Stimulated activated CD4-positive, alpha-beta T cell treated with anti-CD3 and anti-CD28 coated beads, Interleukin-2, amount 100 ng/mL, for 24 hours (primary cell): ENCODE measurements around the gene PAPPA2.
"Not testable (repeated sequence)": the region's sequence is repeated elsewhere in the genome, so short reads cannot be mapped to it uniquely, and the experiment has no call there.

Experiments
- DNase-seq, 2 donors: peaks; one replicate each; pipeline ENCODE4 v3.0.0-alpha.2; 2020

PAPPA2 gene

GRCh38 chr1:176694713-176695112 lies 231.7 kb downstream of the PAPPA2 start:
- no peak for DNase-seq

DNA sequence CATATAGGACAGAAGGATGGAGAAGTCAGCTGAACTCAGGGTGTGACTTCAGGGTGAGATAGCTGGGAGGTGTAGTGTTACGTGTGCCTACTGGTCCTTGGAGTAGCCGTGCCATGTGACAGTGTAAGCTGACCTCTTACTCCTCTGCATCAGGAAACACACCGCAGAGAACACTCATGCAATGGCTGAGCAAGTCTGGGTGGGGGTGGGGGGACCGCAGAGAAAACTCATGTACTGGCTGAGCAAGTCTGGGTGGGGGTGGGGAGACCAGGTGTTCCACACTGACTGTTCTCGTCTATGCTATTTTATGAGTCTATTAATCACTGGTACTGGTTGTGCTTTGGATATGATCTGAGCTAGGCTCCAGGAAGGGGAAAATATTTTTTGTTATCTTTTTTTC lies 233.1 kb downstream of the PAPPA2 start:
- no peak for DNase-seq

DNA sequence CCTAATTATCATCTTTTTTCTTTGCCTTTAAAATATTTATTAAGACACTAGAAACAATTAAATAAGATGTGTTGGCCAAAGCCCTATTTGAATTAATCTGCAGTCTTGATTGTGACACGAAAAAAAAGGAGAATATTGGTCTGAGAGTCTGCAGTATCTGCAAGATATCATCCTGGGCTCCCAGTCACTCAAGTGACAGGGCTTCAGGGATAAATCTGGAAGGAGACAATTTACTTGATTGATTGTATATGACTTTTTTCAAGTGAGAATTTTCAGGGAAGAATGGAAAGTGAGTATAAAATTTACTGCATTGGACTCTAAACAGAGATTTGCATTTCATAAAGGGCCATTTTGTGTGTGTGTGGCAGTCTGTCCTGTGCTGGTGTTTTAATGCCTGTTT lies 233.7 kb downstream of the PAPPA2 start:
- DNase-seq = no peak

DNA sequence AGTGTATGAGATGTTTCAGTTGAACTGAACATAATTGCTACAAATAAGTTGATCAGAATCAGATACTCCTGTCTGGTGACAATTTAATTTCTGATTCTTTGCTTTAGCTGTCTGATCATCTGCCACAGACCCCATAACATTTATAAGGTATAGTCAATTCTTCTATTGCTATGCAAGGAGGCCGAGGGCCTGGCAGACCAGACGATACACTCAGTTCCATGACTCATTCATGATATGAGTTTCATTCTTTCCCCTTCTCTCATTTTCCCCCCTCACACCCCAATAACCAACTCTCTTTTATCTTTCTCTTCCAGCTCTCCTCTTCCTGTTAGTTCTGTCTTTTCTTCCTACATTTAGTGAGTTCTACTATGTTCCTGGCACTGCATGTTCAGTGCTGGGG lies 236.8 kb downstream of the PAPPA2 start:
- DNase-seq = no peak

DNA sequence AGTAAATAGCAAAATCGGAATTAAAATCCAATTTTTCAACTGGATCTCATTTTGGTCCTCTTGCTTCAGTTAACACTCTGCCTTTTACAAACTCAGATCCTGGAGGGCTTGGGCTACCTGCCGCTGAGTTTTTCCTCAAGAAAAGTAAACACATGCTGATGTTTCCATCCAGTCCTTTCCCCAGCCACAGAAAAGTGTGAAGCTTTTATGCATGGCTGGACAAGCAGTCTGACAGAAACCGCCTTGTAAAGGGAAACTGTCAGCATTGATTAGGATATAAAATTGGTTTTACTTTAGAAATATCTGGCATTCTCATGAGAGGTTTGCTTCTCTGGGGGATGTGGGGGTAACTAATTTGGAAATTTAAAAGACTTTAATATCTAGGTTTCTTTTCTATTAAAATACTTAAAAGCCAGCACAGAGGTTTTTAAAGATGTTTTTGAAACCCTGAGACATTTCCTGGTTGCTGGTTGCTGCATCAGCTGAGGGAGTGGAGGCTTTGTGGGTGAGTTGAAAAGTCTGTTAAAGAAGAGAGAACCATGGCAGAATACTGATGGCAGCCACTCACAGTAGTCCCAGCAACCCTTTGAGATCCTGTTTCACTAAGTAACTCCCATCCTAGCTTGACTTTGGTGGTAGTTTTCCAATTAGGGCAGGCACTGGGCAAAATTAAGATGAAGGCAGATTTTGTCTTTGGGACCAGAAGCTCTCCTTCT lies 238.3 kb downstream of the PAPPA2 start:
- DNase-seq = no peak

GRCh38 chr1:176702901-176703300 lies 239.9 kb downstream of the PAPPA2 start:
- DNase-seq = no peak

GRCh38 chr1:176705585-176705984 lies 242.6 kb downstream of the PAPPA2 start:
- no peak for DNase-seq

DNA sequence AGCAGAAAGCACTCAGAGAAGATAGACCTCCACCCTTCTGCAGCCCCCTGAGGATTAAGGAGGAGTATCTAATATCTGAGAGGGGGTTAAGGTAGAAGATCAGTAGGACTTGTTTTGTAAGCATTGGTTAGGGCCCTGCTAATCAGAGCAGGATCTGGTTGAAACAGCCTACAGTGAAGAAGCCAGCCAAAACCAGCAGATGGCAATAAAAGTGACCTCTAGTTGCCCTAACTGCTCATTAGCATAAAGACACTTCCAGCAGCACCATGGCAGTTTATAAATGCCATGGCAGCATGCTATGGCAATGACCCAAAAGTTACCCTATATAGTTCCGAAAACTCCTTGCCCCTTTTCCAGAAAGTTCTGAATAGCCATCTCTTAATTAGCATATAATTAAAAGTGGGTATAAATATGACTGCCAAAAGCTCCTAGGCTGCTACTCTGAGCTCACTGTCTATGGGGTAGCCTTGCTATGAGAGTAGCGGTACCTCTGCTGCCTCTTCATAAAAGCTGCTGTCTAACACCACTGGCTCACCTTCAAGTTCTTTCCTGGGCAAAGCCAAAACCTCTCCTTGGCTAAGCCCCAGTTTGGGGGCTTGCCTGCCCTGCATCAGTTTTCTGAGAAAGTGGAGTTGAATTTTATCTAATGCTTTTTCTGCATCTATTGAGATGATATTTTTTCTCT lies 254.2 kb downstream of the PAPPA2 start:
- DNase-seq = no peak

DNA sequence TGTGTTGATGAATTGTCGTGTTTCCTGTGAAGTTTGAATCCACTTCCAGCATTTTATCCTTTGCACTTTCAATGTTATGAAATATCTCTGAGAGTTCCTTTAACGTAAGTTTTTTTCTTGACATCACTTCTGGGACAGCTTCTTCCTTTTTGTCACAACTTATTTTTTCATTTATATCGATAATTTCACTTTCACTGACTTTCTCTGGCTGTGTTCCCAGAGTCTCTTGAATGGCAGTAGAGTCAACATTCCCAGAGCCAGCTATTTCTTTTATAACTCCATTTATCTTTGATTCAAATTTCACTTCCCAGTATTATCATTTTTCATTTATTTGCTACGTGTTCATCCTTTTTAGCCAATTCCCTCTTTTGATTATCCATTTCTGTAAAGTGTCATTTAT lies 256.5 kb downstream of the PAPPA2 start:
- no peak for DNase-seq

DNA sequence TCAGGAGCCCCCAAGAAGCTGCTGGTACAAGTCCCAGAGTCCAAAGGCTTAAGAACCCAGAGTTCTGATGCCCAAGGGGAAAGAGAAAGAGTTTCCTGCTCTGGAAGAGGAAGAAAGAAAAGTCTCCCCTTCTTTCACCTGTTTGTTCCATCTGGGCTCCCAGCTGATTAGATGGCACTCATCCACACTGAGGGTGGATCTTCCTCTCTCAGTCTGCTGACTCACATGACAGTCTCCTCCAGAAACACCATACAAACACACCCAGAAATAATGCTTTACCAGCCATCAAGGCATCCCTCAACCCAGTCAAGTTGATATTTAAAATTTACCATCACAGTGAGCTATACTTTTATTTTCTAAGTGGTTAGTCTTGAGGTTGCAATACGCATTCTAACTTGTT lies 257.9 kb downstream of the PAPPA2 start:
- DNase-seq = no peak

DNA sequence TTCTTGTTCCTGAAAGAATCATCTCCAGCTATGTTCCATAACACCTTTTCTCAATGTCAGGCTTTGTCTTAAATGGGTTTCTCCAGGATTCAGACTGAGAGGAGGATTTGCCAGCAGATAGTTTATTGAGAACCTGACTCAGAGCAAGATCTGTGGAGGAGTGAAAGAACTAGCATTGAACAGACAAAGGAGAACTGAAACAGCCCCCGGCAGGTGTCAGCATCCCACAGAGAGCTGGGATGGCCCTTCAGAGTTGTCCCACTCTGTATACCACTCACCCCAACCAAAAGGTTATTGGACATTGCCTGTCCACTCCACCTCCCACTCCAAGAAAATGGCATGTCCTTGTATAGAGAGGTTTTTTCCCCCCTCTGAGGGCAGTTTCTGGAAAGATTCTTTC lies 270.7 kb downstream of the PAPPA2 start:
- DNase-seq = no peak

DNA sequence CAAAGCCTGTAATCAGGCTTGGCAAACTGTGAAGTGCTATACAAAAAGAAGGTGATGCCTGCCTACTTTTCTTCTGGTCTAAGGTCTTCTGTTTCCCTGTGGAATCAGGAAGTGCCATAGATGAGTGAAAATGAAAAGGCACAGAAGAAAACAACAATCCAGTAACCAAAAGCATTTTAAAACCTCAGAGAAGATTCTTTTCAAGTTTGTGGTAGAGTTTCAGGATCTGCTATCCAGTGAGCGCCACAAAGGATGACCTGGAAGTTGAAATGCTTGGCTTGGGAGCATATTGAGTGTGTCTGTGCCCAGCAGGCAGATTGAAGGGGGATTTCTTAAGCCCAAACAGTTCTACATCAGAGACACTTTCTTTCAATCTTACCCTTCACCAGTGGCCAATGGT lies 272.2 kb downstream of the PAPPA2 start:
- DNase-seq = no peak

- DNase-seq = no peak
Observed at GRCh38 chr1:176736015-176736414, 273.0 kb downstream of the PAPPA2 start.

GRCh38 chr1:176741181-176741580 lies 278.2 kb downstream of the PAPPA2 start:
- DNase-seq = no peak

GRCh38 chr1:176742322-176742721 lies 279.3 kb downstream of the PAPPA2 start:
- DNase-seq = no peak

DNA sequence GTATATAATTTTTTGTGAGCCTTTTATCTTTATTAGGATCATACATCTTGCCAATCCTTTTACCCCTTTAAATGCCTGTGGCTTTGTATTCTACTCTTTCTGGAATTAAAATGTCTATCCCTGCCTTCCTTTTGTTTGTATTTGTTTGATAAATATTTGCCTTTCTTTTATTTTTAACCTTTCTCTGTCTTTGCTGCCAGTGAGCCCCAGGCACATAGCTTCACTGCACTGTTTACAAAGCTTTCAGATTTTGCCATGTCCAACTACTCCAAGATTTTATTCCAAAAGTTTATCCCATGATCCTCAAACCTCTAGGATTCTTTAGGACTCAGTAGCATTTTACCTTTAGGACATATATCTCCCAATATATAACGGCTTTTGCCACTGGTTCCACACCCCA lies 281.2 kb downstream of the PAPPA2 start:
- DNase-seq = no peak

- DNase-seq = no peak
Observed at GRCh38 chr1:176745945-176746344, 283.0 kb downstream of the PAPPA2 start.

GRCh38 chr1:176752505-176752904 lies 289.5 kb downstream of the PAPPA2 start:
- DNase-seq = no peak

DNA sequence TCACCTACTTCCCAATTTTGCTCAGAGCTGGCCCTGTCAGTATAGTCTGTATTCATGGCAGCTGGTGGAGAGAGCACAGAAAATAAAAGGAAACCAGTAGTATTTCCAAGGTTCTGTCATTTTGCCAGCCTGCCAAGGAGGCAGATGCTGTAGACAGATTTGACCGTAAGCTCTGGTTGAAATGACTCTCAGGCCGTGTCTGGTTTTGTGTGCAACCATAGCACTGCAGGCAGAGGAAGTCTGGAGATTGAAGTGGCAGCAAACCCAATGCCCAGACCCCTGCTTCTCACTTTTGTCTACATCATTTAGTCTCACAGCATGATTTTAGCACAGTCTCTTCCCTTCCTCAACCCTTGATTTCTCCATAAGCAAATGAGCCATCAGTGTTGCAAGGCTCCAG lies 291.7 kb downstream of the PAPPA2 start:
- DNase-seq = no peak

GRCh38 chr1:176756817-176757216 lies 293.8 kb downstream of the PAPPA2 start:
- not testable (repeated sequence) for DNase-seq

DNA sequence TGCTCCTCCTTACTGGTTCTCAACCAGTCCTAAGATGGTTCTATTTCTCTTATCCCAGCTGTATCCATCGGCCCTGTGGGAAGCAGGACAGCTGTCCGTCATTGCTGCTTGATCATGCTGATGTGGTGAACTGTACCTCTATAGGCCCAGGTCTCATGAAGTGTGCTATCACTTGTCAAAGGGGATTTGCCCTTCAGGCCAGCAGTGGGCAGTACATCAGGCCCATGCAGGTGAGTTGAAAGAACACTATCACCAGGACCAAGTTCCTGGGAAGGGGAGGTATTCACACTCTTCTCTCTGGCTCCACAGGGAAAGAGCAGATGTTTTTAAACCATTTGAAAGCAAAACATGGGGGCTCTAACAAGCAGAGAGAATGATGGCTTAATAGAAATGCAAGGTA lies 302.6 kb downstream of the PAPPA2 start:
- DNase-seq = no peak

DNA sequence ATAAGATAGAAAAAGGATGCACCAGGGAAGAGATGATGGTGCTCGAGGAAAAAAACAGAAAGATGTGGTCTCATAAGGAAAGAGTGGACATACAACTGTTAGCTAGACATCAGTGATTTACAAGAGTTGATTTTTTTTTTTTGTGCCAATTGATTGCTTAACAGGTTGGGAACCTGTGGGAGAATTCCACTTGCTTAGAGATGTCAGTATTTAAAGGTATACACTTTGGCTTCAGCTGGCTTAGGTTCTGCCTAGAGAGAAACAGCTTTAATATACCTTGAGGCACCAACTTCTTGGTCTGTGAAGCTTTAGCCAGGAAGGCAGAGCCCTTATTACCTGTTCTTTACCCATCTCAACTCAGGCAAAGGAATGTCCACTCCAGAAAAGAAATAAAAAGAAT lies 303.8 kb downstream of the PAPPA2 start:
- DNase-seq = no peak

- no peak for DNase-seq
Observed at GRCh38 chr1:176767714-176768136, 304.8 kb downstream of the PAPPA2 start.

GRCh38 chr1:176768532-176768931 lies 305.6 kb downstream of the PAPPA2 start:
- DNase-seq = no peak

DNA sequence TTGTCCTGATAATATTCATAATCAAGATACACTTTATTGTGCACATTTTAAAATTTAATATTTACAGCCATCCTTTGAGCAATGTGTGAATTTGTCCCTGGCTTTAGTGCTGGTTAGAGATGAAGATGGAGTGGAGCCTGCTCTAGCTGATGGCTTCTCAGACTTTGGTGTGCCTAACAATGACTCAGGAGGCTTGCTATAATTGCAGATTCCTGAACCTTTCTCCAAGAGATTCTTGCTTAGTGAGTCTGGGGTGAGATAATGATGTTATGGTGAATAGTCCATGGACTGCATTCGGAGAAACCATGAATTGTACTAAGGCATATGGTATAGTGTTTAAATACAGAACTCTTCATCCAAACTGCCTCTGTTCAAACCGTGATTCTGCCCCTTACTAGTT lies 307.1 kb downstream of the PAPPA2 start:
- DNase-seq = no peak
